Mucosa of descending colon (tissue), 3 donors: Measurements from ENCODE around the gene PDZRN3. TPM values are rescaled to one million over a fixed set of nuclear protein-coding genes. Genes with fewer than 3 reads are reported as not detected.

Experiments
- ATAC-seq: fragments of 200-7000 bp; cut with Tn5 transposase; one replicate; pipeline ENCODE4 v1.9.1; 2020; ENCODE audit warnings: mild to moderate bottlenecking, moderate library complexity
- DNase-seq, 3 donors: peaks; one replicate each; pipeline ENCODE4 v3.0.0-alpha.2; 2020
- H3K36me3 ChIP-seq: fragments of 200-600 bp; one replicate; pipeline ENCODE4 v1.8.0; 2021; ENCODE audit warnings: low read depth, mild to moderate bottlenecking
- H3K4me1 ChIP-seq: fragments of 200-600 bp; one replicate; pipeline ENCODE4 v1.8.0; 2021; ENCODE audit warnings: low read depth, mild to moderate bottlenecking
- H3K4me3 ChIP-seq: fragments of 200-600 bp; one replicate; pipeline ENCODE4 v1.8.0; 2021; ENCODE audit warnings: mild to moderate bottlenecking
- H3K9me3 ChIP-seq: fragments of 200-600 bp; one replicate; pipeline ENCODE4 v1.8.0; 2021; ENCODE audit warnings: mild to moderate bottlenecking
- intact Hi-C, 2 donors: fragments of 100-400 bp; cut with DNase I in 1 of 2; cut with micrococcal nuclease in 1 of 2; formaldehyde crosslinking; loops; one replicate each; pipeline versions ENCODE4 v1.11.0 to v1.11.1; 2022; cut with DNase I, micrococcal nuclease
- total RNA-seq, 3 donors: library from RNA; stranded (reverse); fragmentation: NEBNext Ultra II Directional in 2 of 3; extraction: Animal tissue kit (Norgen Biotek cat#: 25700) in 2 of 3; gene quantifications; one replicate each; pipeline versions ENCODE4 v1.2.1 to v1.2.4, GENCODE V29; 2021 to 2023
- TF ChIP-seq, protein P1 (sequence below): fragments of 200-600 bp; IDR thresholded peaks from one replicate; pipeline ENCODE4 v1.8.0; 2022; ENCODE audit warnings: antibody characterized with exemption, mild to moderate bottlenecking
- donor health status: DM: no; HTN: no; CAD: no; lungs with moderate emphysema.
- donor health status: DM: no; HTN: no; CAD: no.
- donor health status: DM: no; HTN: yes; CAD: no.

PDZRN3 gene
- total RNA-seq, 3 donors from 2014 or later, result 17.9 to 147 (median 18.5) TPM

DNA sequence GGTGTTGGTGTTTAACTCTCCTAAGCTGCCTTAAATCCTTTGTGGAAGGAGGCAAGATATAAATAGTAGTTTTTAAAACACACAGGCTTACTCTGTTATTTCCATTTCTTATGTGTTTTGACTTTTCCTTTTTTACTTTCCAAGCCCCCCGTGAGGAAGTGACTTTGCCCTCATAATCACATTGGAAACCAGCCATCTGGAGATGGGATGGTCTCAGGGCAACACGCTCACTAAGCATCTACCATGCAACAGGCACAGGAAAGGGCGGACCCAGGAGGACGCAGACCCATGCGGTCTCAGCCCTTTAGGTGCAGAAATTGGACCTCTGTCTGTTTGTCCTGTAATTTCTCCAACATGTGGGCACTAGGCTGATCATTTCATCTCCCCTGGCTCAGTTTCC, 115.7 kb downstream of the PDZRN3 start:
- DNase-seq, result no peak
- H3K9me3 ChIP-seq, result no peaks in the 10 kb centered on the region
- no peak overlapping the region for H3K4me3 ChIP-seq
- TF ChIP-seq, protein P1, sequence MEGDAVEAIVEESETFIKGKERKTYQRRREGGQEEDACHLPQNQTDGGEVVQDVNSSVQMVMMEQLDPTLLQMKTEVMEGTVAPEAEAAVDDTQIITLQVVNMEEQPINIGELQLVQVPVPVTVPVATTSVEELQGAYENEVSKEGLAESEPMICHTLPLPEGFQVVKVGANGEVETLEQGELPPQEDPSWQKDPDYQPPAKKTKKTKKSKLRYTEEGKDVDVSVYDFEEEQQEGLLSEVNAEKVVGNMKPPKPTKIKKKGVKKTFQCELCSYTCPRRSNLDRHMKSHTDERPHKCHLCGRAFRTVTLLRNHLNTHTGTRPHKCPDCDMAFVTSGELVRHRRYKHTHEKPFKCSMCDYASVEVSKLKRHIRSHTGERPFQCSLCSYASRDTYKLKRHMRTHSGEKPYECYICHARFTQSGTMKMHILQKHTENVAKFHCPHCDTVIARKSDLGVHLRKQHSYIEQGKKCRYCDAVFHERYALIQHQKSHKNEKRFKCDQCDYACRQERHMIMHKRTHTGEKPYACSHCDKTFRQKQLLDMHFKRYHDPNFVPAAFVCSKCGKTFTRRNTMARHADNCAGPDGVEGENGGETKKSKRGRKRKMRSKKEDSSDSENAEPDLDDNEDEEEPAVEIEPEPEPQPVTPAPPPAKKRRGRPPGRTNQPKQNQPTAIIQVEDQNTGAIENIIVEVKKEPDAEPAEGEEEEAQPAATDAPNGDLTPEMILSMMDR, result no peak
- intact Hi-C loops, result loop anchor here (10.0 kb wide), 2 partner anchors 336 to 404 kb away; no protein-coding TSS in a partner anchor
- peaks cover 44% of the 10 kb centered on the region for H3K4me1 ChIP-seq
- no peak for ATAC-seq
- no peaks in the 10 kb centered on the region for H3K36me3 ChIP-seq

DNA sequence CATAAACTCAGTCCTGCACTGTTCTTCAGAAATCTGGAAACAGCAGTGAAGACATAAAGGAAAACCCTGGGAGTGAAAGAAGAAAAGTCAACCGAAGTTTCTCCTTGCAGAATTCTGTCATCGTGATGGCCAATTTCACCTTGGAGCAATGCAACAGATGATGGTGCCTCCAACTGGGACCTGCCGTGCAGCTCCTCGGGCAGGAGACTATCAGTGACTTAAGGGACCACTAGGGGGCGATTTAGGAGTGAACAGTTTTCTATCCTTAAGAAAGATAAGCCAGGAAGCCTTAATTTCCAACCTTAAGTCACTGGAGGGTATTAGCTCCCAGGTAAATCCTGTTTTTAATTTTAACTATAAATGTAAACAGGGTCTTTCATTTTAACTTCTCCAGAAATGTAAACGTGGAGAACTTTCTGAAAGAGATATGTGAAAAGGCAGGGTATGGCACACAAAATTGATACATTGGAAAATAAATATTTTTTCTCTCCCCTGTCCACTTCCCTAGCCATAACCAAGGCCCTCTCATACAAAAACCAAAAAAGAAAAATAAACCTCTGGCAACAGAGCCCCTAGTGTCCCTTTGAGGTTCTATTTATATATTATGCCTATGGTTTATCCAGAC, 116.3 kb downstream of the PDZRN3 start:
- TF ChIP-seq, protein P1, result peak; percentile 59

DNA sequence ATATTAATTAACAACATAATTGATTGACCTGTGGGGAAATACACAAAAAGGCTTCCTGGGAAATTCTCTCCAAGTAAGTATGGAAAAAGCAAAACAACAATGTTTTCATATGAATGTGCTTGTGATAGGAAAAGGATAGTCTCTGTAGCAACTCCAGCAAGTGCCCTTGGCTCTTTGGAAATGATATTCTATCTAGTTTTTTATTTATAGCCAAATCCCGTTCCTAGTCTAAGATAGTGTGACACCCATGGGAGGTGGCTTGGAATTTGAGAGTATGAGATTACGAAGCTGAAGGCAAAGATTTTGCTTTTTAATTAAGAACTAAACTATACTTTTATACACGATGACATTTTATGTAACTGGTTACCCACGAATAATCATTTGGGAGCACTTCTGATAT, 119.9 kb downstream of the PDZRN3 start:
- peaks cover 9% of the 10 kb centered on the region for H3K4me1 ChIP-seq
- no peaks in the 10 kb centered on the region for H3K9me3 ChIP-seq
- ATAC-seq (no peak), DNase-seq (no peak)
- H3K36me3 ChIP-seq, result no peaks in the 10 kb centered on the region
- TF ChIP-seq, protein P1, result no peak
- H3K4me3 ChIP-seq, result no peak overlapping the region
- intact Hi-C loops, result loop anchor here (5.0 to 10.0 kb wide), 3 partner anchors 340 to 403 kb away; no protein-coding TSS in a partner anchor

More for the DNA sequence above, 116.3 kb downstream of the PDZRN3 start:
- intact Hi-C loops, result loop anchor here (10.0 kb wide), 2 partner anchors 336 to 404 kb away; no protein-coding TSS in a partner anchor
- DNase-seq (peak in 2 of 3 donors; percentile 49 to 86), ATAC-seq (peak; percentile 63)
- H3K36me3 ChIP-seq, result no peaks in the 10 kb centered on the region
- no peaks in the 10 kb centered on the region for H3K9me3 ChIP-seq
- H3K4me3 ChIP-seq, result no peak overlapping the region
- peaks cover 39% of the 10 kb centered on the region for H3K4me1 ChIP-seq

DNA sequence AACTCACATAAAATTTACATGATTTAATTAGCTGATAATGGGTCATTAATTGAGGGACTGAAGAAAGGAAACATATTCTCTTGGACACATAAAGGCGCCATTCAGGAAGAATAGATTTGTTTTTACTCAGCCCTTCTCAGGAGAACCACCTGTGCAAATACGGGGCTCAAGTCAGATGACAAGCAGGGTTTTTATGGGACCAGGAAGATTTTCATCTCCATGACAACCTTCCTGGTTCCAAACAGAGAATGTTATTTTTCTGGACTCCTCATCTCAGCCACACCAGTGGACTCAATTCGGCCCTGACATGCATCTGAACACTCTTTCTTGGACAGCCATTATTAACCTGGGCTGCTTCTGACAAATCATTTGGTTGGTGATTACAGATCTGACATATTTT, 120.5 kb downstream of the PDZRN3 start:
- TF ChIP-seq, protein P1, result no peak
- Histone ChIP-seq H3K36me3 (no peaks in the 10 kb centered on the region), H3K4me1 (peaks cover 8% of the 10 kb centered on the region), H3K4me3 (no peak overlapping the region), H3K9me3 (no peaks in the 10 kb centered on the region)
- DNase-seq (no peak), ATAC-seq (peak; percentile 84)
- intact Hi-C loops, result loop anchor here (5.0 to 10.0 kb wide), 3 partner anchors 341 to 402 kb away; no protein-coding TSS in a partner anchor

DNA sequence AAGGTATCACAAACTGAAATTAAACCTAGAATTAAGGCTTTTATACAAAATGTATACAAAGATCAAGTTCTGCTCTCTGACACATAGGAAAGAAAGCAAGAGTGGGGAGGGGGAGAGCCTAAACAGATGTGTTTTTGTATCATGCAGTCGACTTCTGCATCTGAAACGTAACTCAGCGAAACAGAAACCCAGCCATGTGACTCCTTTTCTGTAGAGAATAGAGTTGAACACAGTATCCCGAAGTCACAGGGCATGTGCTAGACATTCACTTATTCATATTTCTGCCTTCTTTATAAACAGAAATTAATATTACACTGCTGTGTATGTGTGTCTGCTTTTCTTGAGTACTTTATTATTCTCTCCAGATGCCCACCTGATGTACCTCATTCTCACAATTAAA, 121.0 kb downstream of the PDZRN3 start:
- intact Hi-C loops, result loop anchor here (5.0 to 10.0 kb wide), 3 partner anchors 341 to 401 kb away; no protein-coding TSS in a partner anchor
- no peak for DNase-seq
- H3K4me3 ChIP-seq, result no peak overlapping the region

More for the DNA sequence above, 121.0 kb downstream of the PDZRN3 start:
- Histone ChIP-seq H3K9me3 (no peaks in the 10 kb centered on the region), H3K36me3 (no peaks in the 10 kb centered on the region), H3K4me1 (peaks cover 4% of the 10 kb centered on the region)
- peak; percentile 24 for ATAC-seq
- TF ChIP-seq, protein P1, result no peak
